Stimulated activated CD8-positive, alpha-beta memory T cell treated with anti-CD3 and anti-CD28 coated beads, Interleukin-2, amount 100 ng/mL, for 48 hours (primary cell): Measurements from ENCODE around the gene GSTA2.
A peak's percentile ranks its signal among the peaks of the same experiment; 100 is the strongest.
"Not testable (repeated sequence)": the region's sequence is repeated elsewhere in the genome, so short reads cannot be mapped to it uniquely, and the experiment has no call there.

Experiments used
- DNase-seq, 2 donors: peaks; one replicate each; pipeline ENCODE4 v3.0.0-alpha.2; 2020; ENCODE audit warnings: low read depth in 2 of 2

GSTA2 gene

GRCh38 chr6:52725535-52726192 is 37.6 kb downstream of the GSTA2 start:
- DNase-seq: no peak

GRCh38 chr6:52725143-52725534 is 38.1 kb downstream of the GSTA2 start:
- no peak for DNase-seq

- peak; percentile 30 to 57 for DNase-seq
These were observed 38.7 kb downstream of the GSTA2 start for GRCh38 chr6:52724406-52725121.

- no peak for DNase-seq
These were observed 39.3 kb downstream of the GSTA2 start for GRCh38 chr6:52724042-52724405.

GRCh38 chr6:52720321-52720720 is 43.0 kb downstream of the GSTA2 start:
- no peak for DNase-seq

GRCh38 chr6:52718550-52718949 is 44.7 kb downstream of the GSTA2 start:
- DNase-seq: no peak

- not testable (repeated sequence) for DNase-seq
These were observed 48.5 kb downstream of the GSTA2 start for GRCh38 chr6:52714761-52715160.

GRCh38 chr6:52712136-52712535 is 51.1 kb downstream of the GSTA2 start:
- no peak for DNase-seq

- DNase-seq: no peak
These were observed 55.2 kb downstream of the GSTA2 start for GRCh38 chr6:52707963-52708680.

GRCh38 chr6:52706001-52706400 is 57.3 kb downstream of the GSTA2 start:
- DNase-seq: no peak

GRCh38 chr6:52704781-52705502 is 58.3 kb downstream of the GSTA2 start:
- not testable (repeated sequence) for DNase-seq

GRCh38 chr6:52704060-52704459 is 59.2 kb downstream of the GSTA2 start:
- DNase-seq: no peak
